Fibroblast of villous mesenchyme (primary cell): ENCODE data around the gene CPA2. TPM values are rescaled to one million over a fixed set of nuclear protein-coding genes. Genes with fewer than 3 reads are reported as not detected.

ENCODE experiments used
- DNase-seq: peaks from one replicate; pipeline ENCODE4 v3.0.0-alpha.2; 2010; ENCODE audit warnings: low read depth
- H3K4me3 ChIP-seq: 2 replicates; pipeline ENCODE4 v1.5.1; 2011; ENCODE audit warnings: low read depth, mild to moderate bottlenecking, low read length
- total RNA-seq: library from RNA; depleted of rRNA; stranded (reverse); fragments of >200 nt; gene quantifications from 2 replicates; pipeline ENCODE4 v1.2.3, GENCODE V29; 2012
- TF ChIP-seq, protein P1 (sequence below): IDR thresholded peaks from 2 replicates; pipeline ENCODE4 v1.5.1; 2012; ENCODE audit warnings: low read depth, mild to moderate bottlenecking, low read length; ENCODE audit not compliant: insufficient read depth

Gene CPA2
- total RNA-seq, 1 donor = not detected

DNA sequence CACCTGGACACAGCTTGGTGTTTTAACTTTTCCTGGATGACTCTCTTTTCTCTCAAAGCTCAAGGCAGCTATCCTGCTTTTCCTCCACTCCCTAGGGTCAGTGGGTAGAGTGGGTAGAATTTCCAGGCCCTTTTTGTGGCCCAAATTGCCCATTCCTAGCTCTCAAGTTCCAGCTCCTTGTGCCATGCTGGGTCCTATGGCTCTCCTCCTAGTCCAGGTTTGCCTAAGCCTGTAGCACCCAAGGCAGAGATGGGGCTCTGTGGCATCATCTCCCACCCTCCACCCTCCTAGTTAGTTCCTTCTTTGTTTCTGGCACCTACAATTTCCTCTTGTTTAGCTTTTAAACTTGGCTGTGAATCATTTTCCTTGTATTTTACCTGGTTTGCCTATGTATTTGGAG, 36.0 kb downstream of the CPA2 start:
- DNase-seq = no peak
- no peak overlapping the region for H3K4me3 ChIP-seq
- TF ChIP-seq, protein P1, sequence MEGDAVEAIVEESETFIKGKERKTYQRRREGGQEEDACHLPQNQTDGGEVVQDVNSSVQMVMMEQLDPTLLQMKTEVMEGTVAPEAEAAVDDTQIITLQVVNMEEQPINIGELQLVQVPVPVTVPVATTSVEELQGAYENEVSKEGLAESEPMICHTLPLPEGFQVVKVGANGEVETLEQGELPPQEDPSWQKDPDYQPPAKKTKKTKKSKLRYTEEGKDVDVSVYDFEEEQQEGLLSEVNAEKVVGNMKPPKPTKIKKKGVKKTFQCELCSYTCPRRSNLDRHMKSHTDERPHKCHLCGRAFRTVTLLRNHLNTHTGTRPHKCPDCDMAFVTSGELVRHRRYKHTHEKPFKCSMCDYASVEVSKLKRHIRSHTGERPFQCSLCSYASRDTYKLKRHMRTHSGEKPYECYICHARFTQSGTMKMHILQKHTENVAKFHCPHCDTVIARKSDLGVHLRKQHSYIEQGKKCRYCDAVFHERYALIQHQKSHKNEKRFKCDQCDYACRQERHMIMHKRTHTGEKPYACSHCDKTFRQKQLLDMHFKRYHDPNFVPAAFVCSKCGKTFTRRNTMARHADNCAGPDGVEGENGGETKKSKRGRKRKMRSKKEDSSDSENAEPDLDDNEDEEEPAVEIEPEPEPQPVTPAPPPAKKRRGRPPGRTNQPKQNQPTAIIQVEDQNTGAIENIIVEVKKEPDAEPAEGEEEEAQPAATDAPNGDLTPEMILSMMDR = no peak

DNA sequence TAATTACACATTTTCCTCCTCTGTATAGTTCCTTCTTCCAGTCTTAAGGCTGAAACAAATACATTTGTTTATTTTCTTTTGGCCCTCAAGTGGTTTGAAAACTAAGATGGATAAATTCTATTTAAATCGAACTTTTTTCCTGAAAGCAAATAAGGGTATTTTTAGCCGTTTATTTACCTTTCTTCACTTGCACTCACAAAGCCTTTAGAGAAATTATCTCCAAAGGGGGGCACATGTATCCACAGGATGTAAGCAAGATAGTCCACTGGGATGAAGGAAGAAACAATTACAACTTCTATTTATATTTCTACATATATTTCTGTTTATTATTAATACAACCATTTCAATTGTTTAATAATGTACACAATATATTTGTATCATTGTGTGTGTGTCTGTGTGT, 36.5 kb downstream of the CPA2 start:
- H3K4me3 ChIP-seq = no peak overlapping the region
- TF ChIP-seq, protein P1 = no peak
- no peak for DNase-seq

DNA sequence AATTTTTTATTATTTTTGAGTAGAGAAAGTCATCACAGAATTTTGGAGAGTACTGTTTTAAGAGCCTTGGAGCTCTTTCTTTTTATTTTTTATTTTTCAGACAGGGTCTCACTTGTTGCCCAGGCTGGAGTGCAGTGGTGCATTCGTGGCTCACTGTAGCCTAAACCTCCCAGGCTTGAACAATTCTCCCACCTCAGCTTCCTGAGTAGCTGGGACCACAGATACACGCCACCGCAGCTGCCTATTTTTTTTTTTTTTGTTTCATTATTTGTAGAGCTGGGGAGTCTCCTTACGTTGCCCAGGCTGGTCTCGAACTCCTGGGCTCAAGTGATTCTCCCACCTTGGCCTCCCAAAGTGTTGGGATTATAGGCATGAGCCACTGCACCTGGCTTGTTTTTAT, 36.9 kb downstream of the CPA2 start:
- DNase-seq = no peak
- H3K4me3 ChIP-seq = no peak overlapping the region
- TF ChIP-seq, protein P1 = no peak

DNA sequence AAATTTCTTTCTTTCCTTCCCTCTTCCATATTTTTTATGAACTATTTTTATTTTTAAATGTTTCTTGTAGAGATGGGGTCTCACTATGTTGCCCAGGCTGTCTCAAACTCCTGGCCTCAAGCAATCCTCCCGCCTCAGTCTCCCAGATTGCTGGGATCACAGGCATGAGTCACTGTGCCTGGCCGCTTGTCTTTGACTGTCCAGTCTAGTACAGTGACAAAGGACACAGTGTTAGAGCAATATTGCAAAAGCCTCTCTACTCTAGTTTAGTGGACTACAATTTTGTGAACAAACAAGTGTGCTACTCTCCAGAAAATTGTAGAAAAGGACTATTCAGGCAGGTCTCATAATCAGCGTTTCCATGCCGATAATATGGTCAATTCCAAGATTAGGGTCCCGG, 37.3 kb downstream of the CPA2 start:
- TF ChIP-seq, protein P1 = no peak
- no peak overlapping the region for H3K4me3 ChIP-seq

DNA sequence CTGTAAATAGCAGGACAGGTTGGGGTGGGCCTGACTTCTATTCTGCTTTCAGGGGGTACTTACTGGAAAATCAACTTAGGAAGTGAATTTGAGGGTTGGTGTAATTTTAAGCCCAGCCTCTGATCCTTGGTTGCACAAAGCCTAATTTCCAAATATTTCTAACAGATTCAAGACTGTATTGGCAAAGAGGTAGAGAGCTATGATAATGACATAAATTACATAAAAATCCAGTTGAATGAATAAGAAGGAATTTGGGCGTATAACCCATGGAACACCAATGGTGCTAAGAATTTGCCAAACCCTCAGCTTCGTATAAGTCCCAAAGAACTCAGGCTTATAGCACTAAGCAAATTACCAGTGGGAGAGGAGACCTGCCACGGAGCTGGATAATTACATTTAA, 38.2 kb downstream of the CPA2 start:
- TF ChIP-seq, protein P1 = no peak
- DNase-seq = no peak
- no peak overlapping the region for H3K4me3 ChIP-seq

More for the DNA sequence above, 37.3 kb downstream of the CPA2 start:
- no peak for DNase-seq

DNA sequence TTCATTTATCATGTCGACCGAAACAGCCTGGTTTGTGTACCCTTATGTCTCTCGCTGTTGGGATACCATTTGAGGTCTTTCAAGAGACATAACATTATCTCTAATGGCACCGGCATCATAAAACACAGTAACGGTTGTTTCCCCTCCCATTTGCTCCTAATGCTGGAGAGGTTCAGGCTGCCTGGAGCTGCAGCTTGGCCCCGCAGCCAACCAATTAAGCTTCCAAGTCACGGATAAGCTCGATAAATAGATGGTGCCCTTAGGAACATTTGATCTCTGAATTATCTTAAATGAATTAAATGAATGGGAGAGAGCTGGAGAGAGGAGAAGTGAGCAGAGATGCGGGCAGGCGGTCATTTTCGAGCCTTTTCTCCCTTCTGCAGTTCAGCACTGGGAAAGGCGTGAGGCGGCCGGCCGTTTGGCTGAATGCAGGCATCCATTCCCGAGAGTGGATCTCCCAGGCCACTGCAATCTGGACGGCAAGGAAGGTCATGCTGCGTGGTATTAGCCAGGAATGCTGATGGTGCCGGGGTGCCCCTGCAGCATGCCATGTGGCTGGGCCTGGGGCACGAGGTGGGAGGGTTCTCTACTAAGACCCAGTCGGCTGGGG, 38.9 kb downstream of the CPA2 start:
- TF ChIP-seq, protein P1 = no peak
- no peak overlapping the region for H3K4me3 ChIP-seq
- DNase-seq = no peak

DNA sequence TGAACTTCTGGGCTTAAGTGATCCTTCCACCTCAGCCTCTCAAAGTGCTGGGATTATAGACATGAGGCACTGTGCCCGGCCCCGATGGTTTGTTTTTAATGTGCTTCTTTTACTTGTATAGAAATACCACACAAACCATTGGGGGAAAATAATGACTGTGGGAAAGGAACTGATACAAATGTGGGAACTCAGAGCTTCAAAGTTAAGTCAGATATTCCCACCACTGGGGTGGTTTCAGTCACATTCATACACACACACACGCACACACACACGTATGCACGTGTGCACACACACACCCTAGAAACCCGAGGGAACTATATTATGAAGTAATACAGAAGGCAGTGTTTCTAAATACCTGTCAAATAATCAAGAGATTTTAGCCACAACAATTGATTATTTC, 43.3 kb downstream of the CPA2 start:
- no peak overlapping the region for H3K4me3 ChIP-seq
- TF ChIP-seq, protein P1 = no peak
- DNase-seq = no peak
